Activated naive CD8-positive, alpha-beta T cell (primary cell): ENCODE measurements around the gene GRK1.

Experiments used
- H3K27ac Mint-ChIP-seq: one replicate; pipeline ENCODE4 v1.8.0; 2021; ENCODE audit warnings: mixed read lengths
- H3K27me3 Mint-ChIP-seq: one replicate; pipeline ENCODE4 v1.8.0; 2021; ENCODE audit warnings: mixed read lengths
- H3K36me3 Mint-ChIP-seq: one replicate; pipeline ENCODE4 v1.8.0; 2021; ENCODE audit warnings: mixed read lengths
- H3K4me1 Mint-ChIP-seq: one replicate; pipeline ENCODE4 v1.8.0; 2021; ENCODE audit warnings: low read depth, mixed read lengths
- H3K4me3 Mint-ChIP-seq: one replicate; pipeline ENCODE4 v1.8.0; 2021; ENCODE audit warnings: mild to moderate bottlenecking, mixed read lengths
- H3K9me3 Mint-ChIP-seq: one replicate; pipeline ENCODE4 v1.8.0; 2021; ENCODE audit warnings: low read depth, mixed read lengths

Gene GRK1

DNA sequence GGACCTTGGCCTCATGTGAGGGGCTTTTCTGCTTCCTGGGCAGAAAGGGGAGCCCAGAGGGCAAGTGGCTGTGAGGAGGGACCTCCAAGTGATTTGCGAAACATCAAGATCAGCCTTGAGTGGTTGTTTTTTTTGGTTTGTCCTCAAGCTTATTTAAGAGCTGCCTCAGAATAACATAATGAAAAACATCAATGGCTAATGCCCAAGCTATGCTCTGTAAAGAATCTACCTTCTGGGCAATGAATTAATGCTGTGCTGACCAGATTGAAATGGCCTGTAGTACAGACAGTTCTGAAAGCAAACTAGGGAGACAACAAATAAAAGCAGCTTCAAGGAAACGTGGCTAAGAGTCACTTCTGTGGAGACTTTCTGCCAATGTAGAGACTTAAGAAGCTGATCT, 100.3 kb downstream of the GRK1 start:
- H3K4me1 Mint-ChIP-seq = no peaks in the 10 kb centered on the region
- no peak overlapping the region for H3K27ac Mint-ChIP-seq
- H3K9me3 Mint-ChIP-seq = peaks cover 6% of the 10 kb centered on the region
- no peak overlapping the region for H3K4me3 Mint-ChIP-seq
- H3K27me3 Mint-ChIP-seq = peaks cover 7% of the 10 kb centered on the region
- peaks cover under 1% of the 10 kb centered on the region for H3K36me3 Mint-ChIP-seq

DNA sequence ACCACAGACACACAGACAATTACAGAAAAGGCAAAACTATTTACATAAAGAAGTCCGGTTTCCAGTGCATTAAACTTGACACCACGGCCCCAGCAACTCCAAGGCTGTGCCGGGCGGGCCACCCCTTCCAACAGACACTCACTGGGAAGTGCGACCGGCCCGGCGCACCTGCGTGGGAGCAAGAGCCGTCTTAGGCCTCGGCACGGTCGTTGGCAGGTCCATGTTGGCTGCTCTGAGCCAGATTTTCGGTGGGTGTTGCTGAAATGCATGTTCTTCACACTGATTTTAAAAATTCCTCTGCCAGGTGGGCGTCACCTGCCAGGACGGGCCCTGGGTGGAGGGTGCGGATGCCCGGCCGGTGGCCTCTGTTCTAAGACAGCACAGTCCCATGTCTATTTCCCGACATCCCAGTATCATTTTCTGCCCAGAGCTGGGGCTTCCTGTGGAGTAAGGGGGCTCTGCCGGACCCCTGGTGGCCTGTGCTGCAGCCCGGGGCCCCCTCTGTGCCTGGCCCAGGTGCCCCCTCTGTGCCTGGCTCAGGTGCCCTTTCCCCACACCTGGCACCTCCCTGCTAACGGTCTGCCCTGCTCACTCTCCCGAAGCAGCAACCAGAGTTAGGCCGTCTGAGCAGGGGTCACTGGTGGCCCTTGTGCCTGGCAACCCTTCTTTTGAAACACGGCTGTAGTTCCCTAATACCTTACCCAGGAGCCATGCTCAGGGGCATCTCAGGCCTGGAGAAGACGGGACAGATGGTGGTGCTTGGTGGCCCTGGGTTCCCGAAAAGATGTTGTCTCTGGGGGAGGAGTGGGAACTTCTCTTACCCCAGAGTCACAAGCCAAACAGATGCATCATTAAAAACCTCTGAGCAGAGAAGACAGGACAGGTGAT, 101.2 kb downstream of the GRK1 start:
- Mint-ChIP-seq H3K4me1 (no peaks in the 10 kb centered on the region), H3K9me3 (peaks cover 11% of the 10 kb centered on the region), H3K36me3 (peaks cover 4% of the 10 kb centered on the region), H3K4me3 (no peak overlapping the region), H3K27ac (no peak overlapping the region), H3K27me3 (peaks cover 5% of the 10 kb centered on the region)

DNA sequence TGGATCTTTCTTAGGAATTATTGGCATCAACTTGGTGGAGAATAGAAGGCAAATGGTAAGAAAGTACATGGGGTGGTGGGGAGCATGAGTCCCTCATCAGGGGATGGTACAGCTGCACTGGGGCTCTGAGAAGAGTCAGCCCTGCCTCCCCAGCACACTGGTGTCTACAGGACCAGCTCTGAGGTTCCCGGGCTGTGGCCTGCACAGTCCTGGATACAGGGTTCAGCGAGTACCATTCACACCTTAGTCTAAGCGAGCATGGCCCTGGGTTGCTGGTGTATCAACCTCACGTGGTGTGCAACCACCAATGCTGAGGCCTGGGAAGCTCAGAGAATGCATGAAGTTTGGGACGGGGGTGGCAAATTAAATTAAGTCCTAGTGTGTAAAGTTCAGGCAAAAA, 102.1 kb downstream of the GRK1 start:
- Mint-ChIP-seq H3K27me3 (peaks cover 1% of the 10 kb centered on the region), H3K36me3 (peaks cover 4% of the 10 kb centered on the region), H3K9me3 (peaks cover 11% of the 10 kb centered on the region), H3K27ac (no peak overlapping the region), H3K4me1 (no peaks in the 10 kb centered on the region), H3K4me3 (no peak overlapping the region)

DNA sequence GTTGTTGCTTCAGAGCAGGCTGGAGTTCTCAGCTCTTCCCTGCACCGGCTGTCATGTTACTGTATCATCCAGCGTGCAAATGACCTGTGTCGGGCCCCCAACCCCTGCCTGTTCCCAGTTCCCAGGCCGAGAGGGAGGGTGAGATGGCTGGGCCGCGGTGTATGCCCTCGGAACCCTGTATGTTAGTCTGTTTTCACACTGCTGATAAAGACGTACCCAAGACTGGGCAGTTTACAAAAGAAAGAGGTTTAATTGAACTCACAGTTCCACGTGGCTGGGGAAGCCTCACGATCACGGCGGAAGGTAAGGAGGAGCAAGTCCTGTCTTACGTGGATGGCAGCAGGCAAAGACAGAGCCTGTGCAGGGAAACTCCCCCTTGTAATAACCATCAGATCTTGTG, 102.9 kb downstream of the GRK1 start:
- no peaks in the 10 kb centered on the region for H3K27me3 Mint-ChIP-seq
- H3K36me3 Mint-ChIP-seq = peaks cover 4% of the 10 kb centered on the region
- H3K4me1 Mint-ChIP-seq = no peaks in the 10 kb centered on the region
- H3K4me3 Mint-ChIP-seq = no peak overlapping the region
- H3K27ac Mint-ChIP-seq = no peak overlapping the region
- peaks cover 11% of the 10 kb centered on the region for H3K9me3 Mint-ChIP-seq

DNA sequence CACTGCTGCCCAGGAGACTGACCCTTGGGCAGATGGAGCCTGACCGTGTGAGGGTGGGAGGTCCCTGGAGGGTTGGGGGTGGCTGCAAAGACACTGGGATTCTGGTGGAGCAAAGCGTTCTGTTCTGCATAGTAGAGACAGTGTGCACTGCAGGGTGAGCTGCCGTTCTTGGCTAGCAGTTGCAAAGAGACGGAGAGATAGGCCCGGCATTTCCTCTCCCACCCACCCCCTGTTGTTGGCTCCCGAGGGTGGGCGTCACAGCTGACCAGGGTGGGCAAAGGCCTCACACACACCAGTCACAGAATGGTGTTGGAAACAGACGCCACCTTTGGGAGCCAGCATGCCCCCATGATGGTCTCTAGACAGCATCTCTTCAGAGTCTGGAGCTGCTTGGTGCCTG, 103.4 kb downstream of the GRK1 start:
- Mint-ChIP-seq H3K9me3 (peaks cover 11% of the 10 kb centered on the region), H3K4me3 (no peak overlapping the region), H3K27ac (no peak overlapping the region), H3K4me1 (no peaks in the 10 kb centered on the region), H3K36me3 (peaks cover 4% of the 10 kb centered on the region), H3K27me3 (no peaks in the 10 kb centered on the region)

DNA sequence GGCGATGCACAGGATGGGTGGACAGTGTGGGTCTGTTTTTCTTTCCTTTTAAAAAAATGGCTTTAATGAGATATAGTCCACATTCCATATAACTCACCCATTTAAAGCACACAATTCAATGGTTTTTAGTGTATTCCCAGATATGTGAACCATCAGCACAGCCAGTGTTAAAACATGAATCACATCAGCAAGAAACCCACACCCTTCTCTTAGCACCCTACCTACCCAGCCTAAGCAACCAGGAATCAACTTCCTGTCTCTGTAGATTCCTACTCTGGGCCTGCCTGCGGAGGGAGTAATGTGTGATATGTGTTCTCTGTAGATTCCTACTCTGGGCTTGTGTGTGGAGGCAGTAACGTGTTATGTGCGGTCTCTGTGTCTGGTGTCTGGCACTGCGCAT, 103.9 kb downstream of the GRK1 start:
- peaks cover 4% of the 10 kb centered on the region for H3K36me3 Mint-ChIP-seq
- no peaks in the 10 kb centered on the region for H3K27me3 Mint-ChIP-seq
- H3K27ac Mint-ChIP-seq = no peak overlapping the region
- no peak overlapping the region for H3K4me3 Mint-ChIP-seq
- no peaks in the 10 kb centered on the region for H3K4me1 Mint-ChIP-seq
- peaks cover 11% of the 10 kb centered on the region for H3K9me3 Mint-ChIP-seq

DNA sequence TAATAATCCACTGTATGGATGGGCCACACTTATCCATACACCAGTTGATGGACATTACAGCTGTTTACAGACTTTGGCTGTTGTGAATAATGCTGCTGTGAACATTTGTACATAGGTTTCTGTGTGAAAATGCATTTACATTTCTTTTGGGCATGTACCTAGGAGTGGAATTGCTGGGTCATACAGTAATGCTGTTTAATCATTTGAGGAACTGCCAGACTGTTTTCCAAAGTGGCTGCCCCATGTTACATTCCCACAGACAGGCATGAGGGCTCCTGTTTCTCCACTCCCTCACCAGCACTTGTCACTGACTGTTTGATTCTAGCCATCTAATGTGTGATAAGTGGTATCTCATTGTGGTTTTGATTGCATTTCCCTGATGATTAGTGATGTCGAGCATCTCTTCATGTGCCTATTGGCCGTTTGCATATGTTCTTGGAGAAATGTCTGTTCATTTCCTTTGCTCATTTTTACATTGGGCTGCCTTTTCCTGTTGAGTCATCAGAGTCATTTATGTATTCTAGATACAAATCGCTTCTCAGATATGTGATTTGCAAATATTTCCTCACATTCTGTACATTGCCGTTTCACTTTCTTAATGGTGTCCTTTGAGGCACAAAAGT, 104.8 kb downstream of the GRK1 start:
- Mint-ChIP-seq H3K27me3 (no peaks in the 10 kb centered on the region), H3K9me3 (peaks cover 11% of the 10 kb centered on the region), H3K27ac (no peak overlapping the region), H3K36me3 (peaks cover 4% of the 10 kb centered on the region), H3K4me3 (no peak overlapping the region), H3K4me1 (no peaks in the 10 kb centered on the region)

DNA sequence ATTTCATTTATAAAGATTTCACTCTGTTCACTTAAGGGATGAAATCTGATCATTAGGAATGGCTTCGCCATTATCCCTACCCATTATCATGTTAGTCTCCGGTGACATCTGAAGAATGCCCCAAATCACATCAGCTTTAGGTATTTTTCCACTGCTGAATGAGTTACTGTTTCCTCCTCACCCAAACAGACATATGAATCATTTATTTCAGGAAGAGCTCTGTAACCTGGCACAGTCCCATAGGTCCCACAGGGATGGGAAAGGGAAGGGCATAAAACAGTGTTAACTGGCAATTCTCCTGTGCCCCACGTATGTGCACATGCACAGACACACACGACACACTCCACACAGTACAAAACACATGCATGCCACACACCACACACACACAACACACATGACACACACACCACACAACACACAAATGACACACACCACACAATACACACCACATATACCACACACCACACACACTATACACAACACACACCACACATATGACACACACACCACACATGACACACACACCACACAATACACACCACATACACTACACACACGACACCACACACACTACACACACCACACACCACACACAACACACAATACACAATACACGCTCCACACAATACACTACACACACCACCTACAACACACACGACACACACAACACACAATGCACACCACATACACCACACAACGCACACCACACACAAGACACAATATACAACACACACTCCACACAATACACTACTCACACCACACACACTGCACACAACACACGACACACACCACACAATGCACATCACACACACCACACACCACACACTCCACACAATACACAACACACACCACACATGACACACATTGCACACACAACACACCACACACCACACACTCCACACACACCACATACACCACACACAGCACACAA, 107.4 kb downstream of the GRK1 start:
- Mint-ChIP-seq H3K36me3 (peaks cover 4% of the 10 kb centered on the region), H3K4me1 (no peaks in the 10 kb centered on the region), H3K27ac (no peak overlapping the region)

DNA sequence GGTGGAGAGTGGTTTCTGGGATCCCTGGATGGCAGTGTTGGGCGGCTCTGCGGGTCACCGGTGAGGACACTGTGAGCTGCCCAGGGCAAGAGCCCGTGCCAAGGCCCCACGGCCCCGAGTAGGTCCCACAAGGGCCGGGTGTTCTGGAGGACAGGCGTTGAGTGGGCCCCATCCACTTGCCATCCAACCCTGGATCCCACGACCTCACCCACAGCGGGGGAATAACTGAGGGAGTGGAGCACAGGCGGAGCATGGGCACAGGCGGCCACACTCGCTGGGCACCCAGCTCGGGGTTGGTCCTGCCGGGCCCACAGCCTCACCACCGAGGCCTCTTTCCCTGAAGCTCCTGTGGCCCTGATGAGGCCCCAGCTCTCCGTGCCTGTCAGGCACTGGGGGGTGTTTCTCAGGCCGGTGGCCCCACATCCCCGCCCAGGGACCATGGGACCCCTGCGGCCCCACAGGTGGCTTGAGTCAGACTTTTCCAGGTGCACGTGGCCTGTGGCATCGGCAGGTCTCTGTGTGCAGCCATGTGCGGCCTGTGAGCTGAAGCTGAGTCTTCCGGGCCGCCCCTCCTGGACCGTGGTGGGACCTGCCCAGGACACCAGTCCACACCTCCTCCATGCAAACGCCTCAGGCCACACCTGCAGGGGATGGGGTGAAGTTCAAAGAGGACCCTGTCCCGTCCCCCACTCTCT, 108.6 kb downstream of the GRK1 start:
- Mint-ChIP-seq H3K9me3 (peaks cover 11% of the 10 kb centered on the region), H3K36me3 (peaks cover 4% of the 10 kb centered on the region), H3K4me1 (no peaks in the 10 kb centered on the region), H3K4me3 (no peak overlapping the region), H3K27me3 (peaks cover 10% of the 10 kb centered on the region), H3K27ac (no peak overlapping the region)

More for the DNA sequence above, 107.4 kb downstream of the GRK1 start:
- Mint-ChIP-seq H3K27me3 (peaks cover 10% of the 10 kb centered on the region), H3K4me3 (no peak overlapping the region), H3K9me3 (peaks cover 11% of the 10 kb centered on the region)

DNA sequence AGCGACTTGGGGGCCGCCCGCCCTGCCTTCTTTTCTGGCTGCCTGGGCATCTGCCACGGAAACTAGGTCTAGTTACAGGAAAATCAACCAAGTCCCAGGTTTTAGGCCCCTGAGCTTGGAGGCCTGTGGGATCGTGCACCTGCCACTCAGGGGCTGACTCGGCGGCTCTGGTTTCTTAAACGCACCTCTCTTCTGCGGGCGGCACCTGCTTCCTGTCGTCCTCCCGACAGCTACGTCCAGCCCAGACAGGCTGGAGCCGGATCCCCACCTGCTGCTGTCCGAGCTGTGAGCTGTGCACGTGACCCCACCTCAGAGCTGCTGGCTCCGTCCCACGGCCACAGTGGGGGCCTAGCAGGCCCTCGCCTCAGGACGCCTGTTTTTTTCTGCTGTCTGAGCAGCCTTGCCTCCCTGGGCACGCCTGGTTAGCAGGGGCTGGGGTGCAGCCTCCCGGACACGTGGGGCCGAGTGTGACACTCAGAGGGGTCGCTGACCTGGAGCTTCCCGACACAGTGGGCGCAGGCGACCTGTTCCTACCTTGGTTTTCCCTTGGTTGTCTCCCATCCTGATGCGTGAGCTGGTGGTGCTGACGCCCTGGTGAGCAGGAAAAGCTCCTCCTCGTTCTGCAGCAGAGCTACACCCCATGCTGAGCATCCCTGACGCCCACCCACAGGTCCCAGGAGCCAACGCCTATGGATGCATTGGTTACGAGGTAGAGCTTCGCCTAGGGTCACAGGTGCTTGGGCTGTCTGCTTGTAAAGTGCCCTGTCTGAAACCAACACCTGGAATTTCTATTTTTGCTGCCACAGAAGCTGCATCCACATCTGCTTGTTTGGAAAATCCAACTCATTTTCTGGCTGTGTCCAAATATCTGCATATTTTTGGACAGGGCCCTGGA, 109.5 kb downstream of the GRK1 start:
- H3K36me3 Mint-ChIP-seq = peaks cover 4% of the 10 kb centered on the region
- no peak overlapping the region for H3K27ac Mint-ChIP-seq
- peaks cover 11% of the 10 kb centered on the region for H3K9me3 Mint-ChIP-seq
- no peak overlapping the region for H3K4me3 Mint-ChIP-seq
- no peaks in the 10 kb centered on the region for H3K4me1 Mint-ChIP-seq
- H3K27me3 Mint-ChIP-seq = peaks cover 10% of the 10 kb centered on the region

DNA sequence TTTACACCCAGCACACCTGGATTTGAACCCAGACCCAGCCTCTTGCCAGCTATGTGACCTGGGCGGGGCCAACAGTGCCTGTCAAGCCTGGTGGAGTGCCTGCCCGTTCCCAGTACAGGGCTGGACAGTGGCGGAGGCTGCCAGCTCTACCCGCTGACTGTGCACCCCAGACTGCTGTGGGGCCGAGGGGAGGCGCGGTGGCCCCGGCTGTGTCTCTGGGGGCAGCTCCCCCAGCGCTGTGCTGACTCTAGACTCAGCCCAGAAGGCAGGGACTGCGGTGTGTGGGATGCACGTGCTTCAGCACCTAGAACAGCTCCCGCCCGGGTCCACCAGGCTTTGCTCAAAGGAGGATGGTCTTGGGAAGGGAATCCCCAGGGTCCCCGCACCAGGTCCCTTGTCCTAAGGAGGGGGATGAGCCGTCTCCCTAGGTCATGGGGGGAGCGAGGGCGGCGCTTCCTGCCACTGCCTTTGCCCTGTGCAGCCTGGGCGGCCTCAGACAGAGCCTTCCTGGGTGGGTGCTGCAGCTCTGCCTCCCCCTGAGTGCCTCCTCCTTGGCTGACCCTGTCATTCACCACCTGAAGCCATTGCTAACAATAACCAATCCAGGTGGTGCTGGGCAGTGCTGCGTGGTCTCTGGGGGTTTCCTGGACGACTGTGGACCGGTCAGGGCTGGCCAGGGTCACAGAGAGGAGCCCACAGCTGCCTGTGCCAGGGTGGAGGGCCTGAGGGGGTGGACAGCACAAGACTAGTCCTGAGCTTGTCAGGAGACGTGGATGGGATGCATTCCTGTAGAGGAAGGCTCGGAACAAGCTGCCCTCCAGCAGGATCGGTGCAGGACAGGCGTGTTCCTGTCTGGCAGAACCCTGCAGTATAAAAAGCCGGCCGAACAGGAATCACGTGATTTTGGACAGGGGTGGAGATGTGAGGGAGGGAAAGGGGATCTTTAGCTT, 110.6 kb downstream of the GRK1 start:
- H3K27ac Mint-ChIP-seq = no peak overlapping the region
- H3K36me3 Mint-ChIP-seq = peaks cover 2% of the 10 kb centered on the region
- H3K9me3 Mint-ChIP-seq = peaks cover 2% of the 10 kb centered on the region
- H3K4me1 Mint-ChIP-seq = no peaks in the 10 kb centered on the region
- H3K4me3 Mint-ChIP-seq = no peak overlapping the region
- H3K27me3 Mint-ChIP-seq = peaks cover 10% of the 10 kb centered on the region

DNA sequence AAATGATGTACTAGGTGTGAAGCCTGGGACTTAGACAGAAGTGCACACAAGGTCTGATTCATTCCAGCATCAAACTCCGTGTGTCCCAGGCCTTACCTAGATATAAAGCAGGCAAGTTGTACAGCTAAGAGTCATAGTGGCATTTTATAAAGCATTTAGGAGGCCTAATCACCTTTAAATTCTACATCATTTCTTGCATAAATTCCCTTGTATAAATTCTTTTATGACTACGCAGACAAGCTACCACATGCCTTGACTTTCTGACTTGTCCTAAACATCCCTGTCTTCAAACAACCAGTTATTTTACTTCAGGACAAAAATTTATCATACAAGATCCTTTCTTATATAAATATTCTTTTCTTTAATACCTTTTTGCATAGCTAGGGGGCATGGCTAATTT, 114.6 kb downstream of the GRK1 start:
- Mint-ChIP-seq H3K27me3 (peaks cover 17% of the 10 kb centered on the region), H3K9me3 (no peaks in the 10 kb centered on the region), H3K4me3 (no peak overlapping the region), H3K36me3 (no peaks in the 10 kb centered on the region), H3K27ac (no peak overlapping the region), H3K4me1 (peaks cover 2% of the 10 kb centered on the region)

DNA sequence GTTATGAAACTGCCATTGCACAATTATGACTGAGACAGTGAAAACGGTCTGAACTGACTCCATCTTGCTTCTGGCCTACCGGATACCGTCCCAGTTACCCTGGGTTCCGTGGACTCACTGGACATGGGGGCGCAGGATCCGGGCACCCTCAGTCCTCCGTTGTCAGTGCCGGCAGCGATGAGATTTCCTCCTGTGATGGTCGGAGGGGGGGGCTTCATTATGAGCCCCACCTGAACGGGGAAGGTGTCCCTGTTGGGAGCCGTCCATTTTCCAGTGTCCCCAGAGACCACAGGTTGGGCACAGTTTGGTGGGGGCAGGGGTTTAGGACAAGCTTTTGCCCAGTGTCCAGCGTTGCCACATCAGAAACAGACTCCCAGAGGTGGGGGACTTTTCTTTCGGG, 115.5 kb downstream of the GRK1 start:
- Mint-ChIP-seq H3K36me3 (no peaks in the 10 kb centered on the region), H3K27me3 (peaks cover 13% of the 10 kb centered on the region), H3K9me3 (no peaks in the 10 kb centered on the region), H3K27ac (no peak overlapping the region), H3K4me3 (no peak overlapping the region), H3K4me1 (peaks cover 2% of the 10 kb centered on the region)
